ENCODE data around the gene ADORA1. TPM values are rescaled to one million over a fixed set of nuclear protein-coding genes. Genes with fewer than 3 reads are reported as not detected.

The ADORA1 gene
- total RNA-seq, 2 experiments from 2014 or later: not detected

- POLR2A ChIA-PET: interaction anchor here (0.5 kb wide), 1 partner anchor 29 kb away, joined by 4 read pairs; no protein-coding TSS in a partner anchor
- no peak overlapping the region for H3K4me3 ChIP-seq (ENCODE audit: low read depth, low read length, poor library complexity, severe bottlenecking)
These were observed 63.4 kb downstream of the ADORA1 start for GRCh38 chr1:203190949-203191348.

GRCh38 chr1:203196371-203196770 is 68.8 kb downstream of the ADORA1 start:
- DNase-seq (ENCODE audit: low spot score): no peak
- H3K4me2 ChIP-seq (ENCODE audit: low read length): no peak overlapping the region
- no peak overlapping the region for H3K4me3 ChIP-seq (ENCODE audit: low read depth, low read length, poor library complexity, severe bottlenecking)
- intact Hi-C loops (cut with micrococcal nuclease; ENCODE audit: unreplicated experiment): no loop called here
- no peak overlapping the region for H2AFZ ChIP-seq (ENCODE audit: low read length)
- ChIA-PET POLR2A (no interaction called here), CTCF (ENCODE audit: unreplicated experiment) (interaction anchor here (1.1 kb wide), 1 partner anchor 30 kb away, joined by 3 read pairs; no protein-coding TSS in a partner anchor)
- BruUV-seq (replicated peaks): no TSS peak
- no peaks in the 10 kb centered on the region for H3K9me3 ChIP-seq (ENCODE audit: low read length)
- no peaks in the 10 kb centered on the region for H3K79me2 ChIP-seq (ENCODE audit: insufficient read depth, low read depth, low read length)
- H3K4me1 ChIP-seq (ENCODE audit: insufficient read depth, low read length, poor library complexity, severe bottlenecking): no peaks in the 10 kb centered on the region
- no peak overlapping the region for H3K27ac ChIP-seq (ENCODE audit: low read depth, low read length, poor library complexity, severe bottlenecking)
- H4K20me1 ChIP-seq (ENCODE audit: insufficient read depth, low read length): no peaks in the 10 kb centered on the region
- H3K36me3 ChIP-seq (ENCODE audit: insufficient read depth, low read length): no peaks in the 10 kb centered on the region
- H3K9me2 ChIP-seq (ENCODE audit: insufficient read depth, low read length): no peaks in the 10 kb centered on the region
- TF ChIP-seq EZH2phosphoT487 (IDR thresholded peaks at IDR 0.05; ENCODE audit: borderline replicate concordance, low read depth, low read length) (no peak), CTCF (conservative IDR thresholded peaks at IDR 0.05; ENCODE audit: low read length) (no peak)

More at GRCh38 chr1:203190949-203191348, 63.4 kb downstream of the ADORA1 start:
- intact Hi-C loops (cut with micrococcal nuclease; ENCODE audit: unreplicated experiment): no loop called here
- Histone ChIP-seq H2AFZ (ENCODE audit: low read length) (no peak overlapping the region), H3K4me2 (ENCODE audit: low read length) (no peak overlapping the region), H3K36me3 (ENCODE audit: insufficient read depth, low read length) (no peaks in the 10 kb centered on the region), H3K9me2 (ENCODE audit: insufficient read depth, low read length) (no peaks in the 10 kb centered on the region), H3K27ac (ENCODE audit: low read depth, low read length, poor library complexity, severe bottlenecking) (no peak overlapping the region), H3K79me2 (ENCODE audit: insufficient read depth, low read depth, low read length) (no peaks in the 10 kb centered on the region), H4K20me1 (ENCODE audit: insufficient read depth, low read length) (no peaks in the 10 kb centered on the region), H3K4me1 (ENCODE audit: insufficient read depth, low read length, poor library complexity, severe bottlenecking) (no peaks in the 10 kb centered on the region), H3K9me3 (ENCODE audit: low read length) (no peaks in the 10 kb centered on the region)
- no TSS peak for BruUV-seq (replicated peaks)
- TF ChIP-seq EZH2phosphoT487 (IDR thresholded peaks at IDR 0.05; ENCODE audit: borderline replicate concordance, low read depth, low read length) (no peak), CTCF (conservative IDR thresholded peaks at IDR 0.05; ENCODE audit: low read length) (no peak)
- DNase-seq (ENCODE audit: low spot score): no peak
- CTCF ChIA-PET (ENCODE audit: unreplicated experiment): no interaction called here

- TF ChIP-seq CTCF (conservative IDR thresholded peaks at IDR 0.05; ENCODE audit: low read length) (no peak), EZH2phosphoT487 (IDR thresholded peaks at IDR 0.05; ENCODE audit: borderline replicate concordance, low read depth, low read length) (no peak)
- BruUV-seq (replicated peaks): no TSS peak
- no peak overlapping the region for H3K4me2 ChIP-seq (ENCODE audit: low read length)
- H3K79me2 ChIP-seq (ENCODE audit: insufficient read depth, low read depth, low read length): no peaks in the 10 kb centered on the region
- no peaks in the 10 kb centered on the region for H3K4me1 ChIP-seq (ENCODE audit: insufficient read depth, low read length, poor library complexity, severe bottlenecking)
- H4K20me1 ChIP-seq (ENCODE audit: insufficient read depth, low read length): no peaks in the 10 kb centered on the region
- no peak for DNase-seq (ENCODE audit: low spot score)
- H2AFZ ChIP-seq (ENCODE audit: low read length): no peak overlapping the region
- no peaks in the 10 kb centered on the region for H3K36me3 ChIP-seq (ENCODE audit: insufficient read depth, low read length)
- intact Hi-C loops (cut with micrococcal nuclease; ENCODE audit: unreplicated experiment): no loop called here
- ChIA-PET POLR2A (interaction anchor here (0.6 kb wide), 1 partner anchor 162 kb away, joined by 3 read pairs; no protein-coding TSS in a partner anchor), CTCF (ENCODE audit: unreplicated experiment) (no interaction called here)
- no peaks in the 10 kb centered on the region for H3K9me3 ChIP-seq (ENCODE audit: low read length)
- no peaks in the 10 kb centered on the region for H3K9me2 ChIP-seq (ENCODE audit: insufficient read depth, low read length)
- no peak overlapping the region for H3K27ac ChIP-seq (ENCODE audit: low read depth, low read length, poor library complexity, severe bottlenecking)
- no peak overlapping the region for H3K4me3 ChIP-seq (ENCODE audit: low read depth, low read length, poor library complexity, severe bottlenecking)
These were observed 70.1 kb downstream of the ADORA1 start for GRCh38 chr1:203197625-203198024.
